HEK293T (cell line): ENCODE measurements around the gene ELMO3.

ENCODE experiments used
- CTCF ChIA-PET: fragments of 350-600 bp; formaldehyde crosslinking; extraction: SDS; loops from one replicate; lab custom pipeline; 2021; ENCODE audit warnings: antibody characterized with exemption, inconsistent platforms; lab: Yijun Ruan, JAX
- POLR2A ChIA-PET: fragments of 350-600 bp; formaldehyde crosslinking; extraction: SDS; loops from one replicate; lab custom pipeline; 2020; ENCODE audit warnings: antibody characterized with exemption, inconsistent platforms; lab: Yijun Ruan, JAX
- DNase-seq: peaks from one replicate; pipeline ENCODE4 v3.0.0; 2012; ENCODE audit warnings: mixed read lengths; ENCODE audit errors: extremely low spot score
- ARNT ChIP-seq: fragments of 450-650 bp; IDR thresholded peaks from 2 replicates; pipeline ENCODE4 v1.6.1; 2017; ENCODE audit warnings: mild to moderate bottlenecking
- BHLHE40 ChIP-seq: fragments of 450-650 bp; IDR thresholded peaks from 2 replicates; pipeline ENCODE4 v1.6.1; 2016; ENCODE audit warnings: mild to moderate bottlenecking, moderate library complexity, borderline replicate concordance
- CTBP1 ChIP-seq: fragments of 450-650 bp; IDR thresholded peaks from 2 replicates; pipeline ENCODE4 v1.6.1; 2016; ENCODE audit warnings: borderline replicate concordance
- ELF4 ChIP-seq: fragments of 450-650 bp; IDR thresholded peaks from 2 replicates; pipeline ENCODE4 v1.6.1; 2017; ENCODE audit warnings: antibody characterized with exemption
- FOXA1 ChIP-seq: fragments of 450-650 bp; IDR thresholded peaks from 2 replicates; pipeline ENCODE4 v1.6.1; 2016; ENCODE audit warnings: mild to moderate bottlenecking
- FOXK2 ChIP-seq: fragments of 450-650 bp; IDR thresholded peaks from 2 replicates; pipeline ENCODE4 v1.6.1; 2016; ENCODE audit warnings: mild to moderate bottlenecking
- FOXM1 ChIP-seq: fragments of 450-650 bp; IDR thresholded peaks from 2 replicates; pipeline ENCODE4 v1.6.1; 2017; ENCODE audit warnings: mild to moderate bottlenecking, borderline replicate concordance
- HDGF ChIP-seq: fragments of 450-650 bp; IDR thresholded peaks from 2 replicates; pipeline ENCODE4 v1.6.1; 2017; ENCODE audit warnings: antibody characterized with exemption, borderline replicate concordance
- L3MBTL2 ChIP-seq: fragments of 450-650 bp; conservative IDR thresholded peaks from 2 replicates; pipeline ENCODE4 v1.6.1; 2016; ENCODE audit warnings: mild to moderate bottlenecking
- LEF1 ChIP-seq: fragments of 450-650 bp; IDR thresholded peaks from 2 replicates; pipeline ENCODE4 v1.6.1; 2017; ENCODE audit warnings: mild to moderate bottlenecking, borderline replicate concordance
- NFRKB ChIP-seq: fragments of 450-650 bp; IDR thresholded peaks from 2 replicates; pipeline ENCODE4 v1.6.1; 2016; ENCODE audit warnings: mild to moderate bottlenecking, moderate library complexity
- PKNOX1 ChIP-seq: fragments of 450-650 bp; IDR thresholded peaks from 2 replicates; pipeline ENCODE4 v1.6.1; 2016
- SP1 ChIP-seq: fragments of 450-650 bp; IDR thresholded peaks from 2 replicates; pipeline ENCODE4 v1.6.1; 2017
- SUZ12 ChIP-seq: fragments of 450-650 bp; IDR thresholded peaks from 2 replicates; pipeline ENCODE4 v1.6.1; 2016; ENCODE audit warnings: mild to moderate bottlenecking
- TARDBP ChIP-seq: fragments of 450-650 bp; IDR thresholded peaks from 2 replicates; pipeline ENCODE4 v1.6.1; 2016
- ZNF384 ChIP-seq: fragments of 450-650 bp; IDR thresholded peaks from 2 replicates; pipeline ENCODE4 v1.6.1; 2016

ELMO3 gene

GRCh38 chr16:67199808-67200198 is 872 bp downstream of the ELMO3 start:
- TF ChIP-seq ELF4 (no peak), ZNF384 (no peak), CTBP1 (no peak), NFRKB (no peak), SUZ12 (no peak), FOXK2 (no peak), LEF1 (no peak), ARNT (no peak)
- no peak for DNase-seq
- ChIA-PET CTCF (no interaction called here), POLR2A (no interaction called here)

- POLR2A ChIA-PET, result no interaction called here
- TF ChIP-seq LEF1 (no peak), L3MBTL2 (no peak), HDGF (no peak), FOXM1 (no peak), CTBP1 (no peak), TARDBP (no peak), BHLHE40 (no peak)
- no peak for DNase-seq
- CTCF ChIA-PET, result no interaction called here
Observed at GRCh38 chr16:67200491-67200890, 1.6 kb downstream of the ELMO3 start.

DNA sequence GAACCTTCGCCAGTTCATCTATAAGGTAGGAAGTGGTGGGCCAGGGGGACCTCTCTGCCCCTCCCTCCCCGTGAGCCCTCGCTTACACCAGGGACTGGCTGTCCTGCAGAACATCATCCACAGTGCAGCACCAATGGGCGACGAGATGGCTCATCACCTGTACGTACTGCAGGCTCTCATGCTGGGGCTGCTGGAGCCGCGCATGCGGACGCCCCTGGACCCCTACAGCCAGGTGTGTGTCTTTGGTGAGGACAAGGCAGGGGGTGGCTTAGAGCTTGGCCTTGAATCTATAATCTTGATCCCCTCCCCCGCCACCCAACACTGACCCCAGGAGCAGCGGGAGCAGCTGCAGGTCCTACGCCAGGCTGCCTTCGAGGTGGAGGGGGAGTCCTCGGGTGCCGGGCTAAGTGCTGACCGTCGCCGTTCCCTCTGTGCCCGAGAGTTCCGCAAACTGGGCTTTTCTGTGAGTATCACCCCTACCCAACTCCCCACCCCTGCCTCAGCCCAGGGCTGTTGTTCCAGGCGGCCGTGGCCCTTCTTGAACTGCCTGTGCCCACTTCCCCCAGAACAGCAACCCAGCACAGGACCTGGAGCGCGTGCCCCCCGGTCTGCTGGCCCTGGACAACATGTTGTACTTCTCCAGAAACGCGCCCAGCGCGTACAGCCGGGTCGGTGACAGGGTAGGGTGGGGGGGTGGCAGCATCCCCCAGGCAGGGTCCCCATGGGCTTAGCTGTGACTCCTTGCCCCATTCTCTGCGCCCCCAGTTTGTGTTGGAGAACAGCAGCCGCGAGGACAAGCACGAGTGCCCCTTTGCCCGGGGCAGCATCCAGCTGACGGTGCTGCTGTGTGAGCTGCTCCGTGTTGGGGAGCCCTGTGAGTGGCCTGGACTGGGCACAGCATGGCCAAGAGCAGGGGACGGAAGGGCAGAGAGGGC is 2.7 kb downstream of the ELMO3 start:
- ChIA-PET CTCF (interaction anchor here (0.6 kb wide), 1 partner anchor 17 kb away, joined by 5 read pairs; no protein-coding TSS in a partner anchor), POLR2A (interaction anchor here (1.1 kb wide), 1 partner anchor 45 kb away, joined by 4 read pairs; no protein-coding TSS in a partner anchor)
- TF ChIP-seq FOXA1 (no peak), PKNOX1 (no peak), ELF4 (no peak), SP1 (no peak), CTBP1 (no peak), SUZ12 (no peak), TARDBP (no peak), L3MBTL2 (no peak), HDGF (no peak), ARNT (no peak), ZNF384 (no peak)
- no peak for DNase-seq

DNA sequence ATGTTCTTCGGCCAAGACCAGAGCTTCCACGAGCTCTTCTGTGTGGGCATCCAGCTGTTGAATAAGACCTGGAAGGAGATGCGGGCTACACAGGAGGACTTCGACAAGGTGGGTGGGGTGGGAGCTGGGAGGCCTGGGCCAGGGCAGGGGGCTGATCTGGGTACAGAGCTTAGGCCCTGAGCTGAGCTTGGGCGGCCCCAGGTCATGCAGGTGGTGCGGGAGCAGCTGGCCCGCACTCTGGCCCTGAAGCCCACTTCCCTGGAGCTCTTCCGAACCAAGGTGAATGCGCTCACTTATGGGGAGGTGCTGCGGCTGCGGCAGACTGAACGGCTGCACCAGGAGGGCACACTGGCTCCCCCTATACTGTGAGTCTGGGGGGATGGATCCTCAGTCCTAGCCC is 3.5 kb downstream of the ELMO3 start:
- POLR2A ChIA-PET, result interaction anchor here (1.1 kb wide), 1 partner anchor 44 kb away, joined by 4 read pairs; no protein-coding TSS in a partner anchor
- CTCF ChIA-PET, result no interaction called here
- no peak for DNase-seq
- TF ChIP-seq HDGF, result no peak
- TF ChIP-seq LEF1, result no peak
- no peak for TF ChIP-seq ELF4
- TF ChIP-seq ARNT, result no peak
- no peak for TF ChIP-seq ZNF384
- TF ChIP-seq L3MBTL2, result no peak
- TF ChIP-seq NFRKB, result no peak
- TF ChIP-seq PKNOX1, result no peak
- no peak for TF ChIP-seq SUZ12
- no peak for TF ChIP-seq FOXK2
- no peak for TF ChIP-seq TARDBP
- no peak for TF ChIP-seq SP1
- no peak for TF ChIP-seq BHLHE40
- no peak for TF ChIP-seq CTBP1

DNA sequence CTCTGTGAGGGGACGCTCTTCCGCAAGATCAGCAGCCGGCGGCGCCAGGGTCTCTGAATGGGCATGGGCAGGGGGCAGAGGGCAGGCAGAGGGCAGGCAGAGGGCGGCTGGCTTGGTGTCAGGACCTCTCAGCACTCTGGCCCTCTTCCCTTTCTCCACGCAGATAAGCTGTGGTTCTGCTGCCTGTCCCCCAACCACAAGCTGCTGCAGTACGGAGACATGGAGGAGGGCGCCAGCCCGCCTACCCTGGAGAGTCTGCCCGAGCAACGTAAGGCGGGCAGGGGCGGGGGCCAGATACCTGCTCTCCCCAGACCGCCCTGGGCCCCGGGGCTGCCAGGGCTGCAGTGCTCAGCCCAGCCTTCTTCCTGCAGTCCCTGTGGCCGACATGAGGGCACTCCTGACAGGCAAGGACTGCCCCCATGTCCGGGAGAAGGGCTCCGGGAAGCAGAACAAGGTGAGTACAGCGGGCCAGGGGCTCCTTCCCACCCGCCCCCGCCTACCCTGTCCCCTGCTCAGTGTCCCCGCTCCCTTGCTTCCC is 4.1 kb downstream of the ELMO3 start:
- ChIA-PET POLR2A (no interaction called here), CTCF (no interaction called here)
- TF ChIP-seq ARNT, result no peak
- no peak for TF ChIP-seq HDGF
- no peak for TF ChIP-seq CTBP1
- TF ChIP-seq SP1, result no peak
- TF ChIP-seq FOXK2, result no peak
- TF ChIP-seq FOXA1, result no peak
- TF ChIP-seq LEF1, result no peak
- no peak for TF ChIP-seq BHLHE40
- no peak for DNase-seq

DNA sequence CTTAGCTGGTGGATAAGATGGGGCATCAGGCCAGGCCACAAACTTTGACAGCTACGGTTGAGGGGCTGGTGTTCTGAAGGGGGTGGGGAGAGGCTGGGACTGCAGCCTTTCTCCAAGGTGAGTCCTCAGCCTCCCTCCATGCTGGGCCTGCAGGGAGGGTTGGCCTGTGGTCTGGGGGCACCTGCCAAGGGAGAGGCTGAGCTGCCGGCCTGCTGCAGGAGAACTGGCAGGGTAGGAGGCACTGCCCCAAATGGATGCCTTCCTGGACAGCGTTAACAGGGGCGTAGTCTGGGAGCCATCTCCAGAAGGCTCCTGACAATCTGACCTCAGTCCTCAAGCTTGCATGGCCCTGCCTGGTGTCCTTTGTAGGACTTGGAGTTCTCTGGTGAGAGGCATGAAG is 5.1 kb downstream of the ELMO3 start:
- DNase-seq, result no peak
- TF ChIP-seq SUZ12 (no peak), FOXK2 (no peak), SP1 (no peak), TARDBP (no peak), ARNT (no peak), PKNOX1 (no peak), HDGF (no peak), FOXA1 (no peak), NFRKB (no peak)
- CTCF ChIA-PET, result no interaction called here
- POLR2A ChIA-PET, result no interaction called here
